IMR-90 (cell line): ENCODE measurements around the gene RNF224. TPM values are rescaled to one million over a fixed set of nuclear protein-coding genes. Genes with fewer than 3 reads are reported as not detected.

Experiments used
- ATAC-seq: fragments of 200-7000 bp; cut with Tn5 transposase; 2 replicates; pipeline ENCODE4 v1.9.1; 2020; ENCODE audit warnings: low read depth, mild to moderate bottlenecking, moderate library complexity
- BruUV-seq: library from RNA; stranded (reverse); fragments of 400-500 nt; replicated peaks from 2 replicates; lab custom pipeline; 2021; lab: Mats Ljungman, UMichigan
- CTCF ChIA-PET: fragments of 300-600 bp; formaldehyde crosslinking; extraction: SDS; loops from one replicate; lab custom pipeline; 2021; ENCODE audit warnings: antibody characterized with exemption; lab: Yijun Ruan, JAX
- POLR2A ChIA-PET: fragments of 300-600 bp; sonication (Branson Sonifier 250); formaldehyde crosslinking; loops from one replicate; lab custom pipeline; 2022; ENCODE audit warnings: antibody characterized with exemption; ENCODE audit not compliant: unreplicated experiment; lab: Charles Lee
- DNase-seq: peaks from one replicate; pipeline ENCODE4 v3.0.0; 2013
- H2AFZ ChIP-seq: replicated peaks from 2 replicates; pipeline ENCODE3; 2013; ENCODE audit warnings: low read length, mild to moderate bottlenecking; ENCODE audit not compliant: poor library complexity
- H2AK5ac ChIP-seq: 2 replicates; pipeline ENCODE4 v1.6.1; 2013; ENCODE audit warnings: low read depth, low read length, inconsistent platforms
- H2AK9ac ChIP-seq: replicated peaks from 2 replicates; pipeline ENCODE3; 2013; ENCODE audit warnings: mild to moderate bottlenecking, low read depth, low read length, moderate library complexity; ENCODE audit not compliant: poor library complexity
- H2BK120ac ChIP-seq: 2 replicates; pipeline ENCODE4 v1.6.1; 2013; ENCODE audit warnings: low read depth, low read length, inconsistent platforms
- H2BK15ac ChIP-seq: 3 replicates; pipeline ENCODE4 v1.6.1; 2013; ENCODE audit warnings: low read depth, low read length, inconsistent platforms
- H2BK20ac ChIP-seq: 2 replicates; pipeline ENCODE4 v1.6.1; 2013; ENCODE audit warnings: low read depth, mild to moderate bottlenecking, inconsistent platforms, low read length, moderate library complexity
- H2BK5ac ChIP-seq: 2 replicates; pipeline ENCODE4 v1.6.1; 2013; ENCODE audit warnings: mild to moderate bottlenecking, low read depth, low read length, inconsistent platforms; ENCODE audit not compliant: poor library complexity, severe bottlenecking
- H3K14ac ChIP-seq: replicated peaks from 2 replicates; pipeline ENCODE4 v1.6.1; 2013; ENCODE audit warnings: low read depth, low read length, inconsistent platforms
- H3K18ac ChIP-seq: 2 replicates; pipeline ENCODE4 v1.6.1; 2013; ENCODE audit warnings: low read depth, low read length, control low read depth
- H3K23ac ChIP-seq: 2 replicates; pipeline ENCODE4 v1.6.1; 2013; ENCODE audit warnings: low read depth, low read length, inconsistent platforms
- H3K27ac ChIP-seq: 2 replicates; pipeline ENCODE4 v1.5.1; 2013; ENCODE audit warnings: mild to moderate bottlenecking, control low read depth, low read length; ENCODE audit not compliant: insufficient read depth
- H3K27me3 ChIP-seq: 2 replicates; pipeline ENCODE4 v1.6.1; 2013; ENCODE audit warnings: low read length; ENCODE audit not compliant: control insufficient read depth, insufficient read depth
- H3K36me3 ChIP-seq: 2 replicates; pipeline ENCODE4 v1.6.1; 2013; ENCODE audit warnings: low read length, mixed read lengths; ENCODE audit not compliant: control insufficient read depth, insufficient read depth
- H3K4ac ChIP-seq: 2 replicates; pipeline ENCODE4 v1.6.1; 2013; ENCODE audit warnings: low read depth, low read length, inconsistent platforms
- H3K4me1 ChIP-seq: 2 replicates; pipeline ENCODE4 v1.6.1; 2013; ENCODE audit warnings: low read length, mixed read lengths; ENCODE audit not compliant: control insufficient read depth, insufficient read depth
- H3K4me2 ChIP-seq: 2 replicates; pipeline ENCODE4 v1.6.1; 2013; ENCODE audit warnings: low read depth, mild to moderate bottlenecking, control low read depth, low read length, moderate library complexity
- H3K4me3 ChIP-seq: 2 replicates; pipeline ENCODE4 v1.5.1; 2013; ENCODE audit warnings: low read depth, mild to moderate bottlenecking, control low read depth, low read length, moderate library complexity; ENCODE audit not compliant: insufficient read depth
- H3K56ac ChIP-seq: 2 replicates; pipeline ENCODE4 v1.6.1; 2013; ENCODE audit warnings: low read length, inconsistent platforms; ENCODE audit not compliant: insufficient read depth; ENCODE audit errors: extremely low read depth
- H3K79me1 ChIP-seq, 2 experiments: 2 replicates each; pipeline ENCODE4 v1.6.1; 2013; ENCODE audit warnings: low read length in 2 of 2, inconsistent platforms in 1 of 2, low read depth in 1 of 2
- H3K9ac ChIP-seq: 2 replicates; pipeline ENCODE4 v1.6.1; 2013; ENCODE audit warnings: low read depth, low read length, control low read depth
- H3K9me1 ChIP-seq: 2 replicates; pipeline ENCODE4 v1.6.1; 2013; ENCODE audit warnings: low read length, inconsistent platforms; ENCODE audit not compliant: insufficient read depth
- H3K9me3 ChIP-seq: 2 replicates; pipeline ENCODE4 v1.6.1; 2013; ENCODE audit warnings: low read length; ENCODE audit not compliant: control insufficient read depth, insufficient read depth
- H4K20me1 ChIP-seq: 2 replicates; pipeline ENCODE4 v1.6.1; 2013; ENCODE audit warnings: low read length, inconsistent platforms; ENCODE audit not compliant: insufficient read depth
- H4K5ac ChIP-seq: 2 replicates; pipeline ENCODE4 v1.6.1; 2013; ENCODE audit warnings: mild to moderate bottlenecking, low read depth, low read length, control low read depth
- H4K8ac ChIP-seq, 2 experiments: 2 replicates each; pipeline ENCODE4 v1.6.1; 2013; ENCODE audit warnings: low read depth in 2 of 2, low read length in 2 of 2, control low read depth in 1 of 2, inconsistent platforms in 1 of 2
- H4K91ac ChIP-seq: 2 replicates; pipeline ENCODE4 v1.6.1; 2013; ENCODE audit warnings: low read depth, low read length, inconsistent platforms; ENCODE audit not compliant: insufficient read depth
- BHLHE40 ChIP-seq: fragments of 150-350 bp; IDR thresholded peaks from 2 replicates; pipeline ENCODE4 v1.6.1; 2016; ENCODE audit warnings: mild to moderate bottlenecking, low read depth, low read length
- CEBPB ChIP-seq: IDR thresholded peaks from 2 replicates; pipeline ENCODE4 v1.6.1; 2012; ENCODE audit warnings: low read depth, low read length, improper control_type of control experiment
- MAFK ChIP-seq: IDR thresholded peaks from 2 replicates; pipeline ENCODE4 v1.6.1; 2012; ENCODE audit warnings: low read depth, low read length, improper control_type of control experiment
- MXI1 ChIP-seq: IDR thresholded peaks from 2 replicates; pipeline ENCODE4 v1.6.1; 2012; ENCODE audit warnings: low read depth, mild to moderate bottlenecking, low read length, moderate library complexity, borderline replicate concordance
- NFE2L2 ChIP-seq: fragments of 150-350 bp; IDR thresholded peaks from 2 replicates; pipeline ENCODE4 v1.6.1; 2016; ENCODE audit warnings: low read depth, mild to moderate bottlenecking, low read length
- POLR2A ChIP-seq: IDR thresholded peaks from 2 replicates; pipeline ENCODE4 v1.6.1; 2012; ENCODE audit warnings: mild to moderate bottlenecking, low read depth, low read length
- RAD21 ChIP-seq: IDR thresholded peaks from 2 replicates; pipeline ENCODE4 v1.6.1; 2012; ENCODE audit warnings: low read length, improper control_type of control experiment
- RCOR1 ChIP-seq: IDR thresholded peaks from 2 replicates; pipeline ENCODE4 v1.6.1; 2012; ENCODE audit warnings: mild to moderate bottlenecking, low read length, improper control_type of control experiment; ENCODE audit not compliant: insufficient replicate concordance
- RFX5 ChIP-seq: IDR thresholded peaks from 2 replicates; pipeline ENCODE4 v1.8.0; 2012; ENCODE audit warnings: low read depth, mild to moderate bottlenecking, low read length, moderate library complexity
- WGBS, 2 experiments: methylation state at CpG; one replicate each; pipeline versions ENCODE4 v1.1.5 to v1.1.7; 2013; ENCODE audit warnings: missing lambda C conversion rate in 2 of 2; ENCODE audit not compliant: insufficient read length in 1 of 2; ENCODE audit errors: extremely low coverage in 2 of 2; 5-methylcytosine and 5-hydroxymethylcytosine counted together
- dilution Hi-C: fragments of 300-500 bp; cut with HindIII; formaldehyde crosslinking; loops from one replicate; pipeline ENCODE4 v1.14.3; 2018; ENCODE audit warnings: low sequenced_read_pairs; ENCODE audit not compliant: unreplicated experiment
- in situ Hi-C: fragments of 300-500 bp; cut with MboI; formaldehyde crosslinking; loops from 3 replicates; pipeline ENCODE4 v1.14.3; 2019; ENCODE audit warnings: low sequenced_read_pairs, inconsistent platforms, mixed read lengths
- intact Hi-C: fragments of 100-400 bp; cut with micrococcal nuclease; formaldehyde crosslinking; loops from 2 replicates; pipeline ENCODE4 v1.10.0; 2022
- polyA plus RNA-seq, 3 experiments: library from polyadenylated mRNA; depleted of rRNA; stranded (reverse); fragments of >200 nt; gene quantifications; 2 replicates each; pipeline ENCODE4 v1.2.3, GENCODE V29; 2012; ENCODE audit warnings: low replicate concordance in 1 of 3
- total RNA-seq: library from RNA; depleted of rRNA; stranded (reverse); fragments of >200 nt; gene quantifications from 2 replicates; pipeline ENCODE4 v1.2.3, GENCODE V29; 2012
- TF ChIP-seq, protein P1 (sequence below): conservative IDR thresholded peaks from 2 replicates; pipeline ENCODE4 v1.5.1; 2012; ENCODE audit warnings: mild to moderate bottlenecking, low read depth, low read length, improper control_type of control experiment
- TF ChIP-seq, protein P2 (sequence below): fragments of 150-350 bp; IDR thresholded peaks from 2 replicates; pipeline ENCODE4 v1.6.1; 2016; ENCODE audit warnings: low read depth, mild to moderate bottlenecking, low read length, moderate library complexity, borderline replicate concordance

RNF224 gene
- total and polyA plus RNA-seq, 2 of the 4 experiments (the other 2 are of a cell fraction), result not detected

DNA sequence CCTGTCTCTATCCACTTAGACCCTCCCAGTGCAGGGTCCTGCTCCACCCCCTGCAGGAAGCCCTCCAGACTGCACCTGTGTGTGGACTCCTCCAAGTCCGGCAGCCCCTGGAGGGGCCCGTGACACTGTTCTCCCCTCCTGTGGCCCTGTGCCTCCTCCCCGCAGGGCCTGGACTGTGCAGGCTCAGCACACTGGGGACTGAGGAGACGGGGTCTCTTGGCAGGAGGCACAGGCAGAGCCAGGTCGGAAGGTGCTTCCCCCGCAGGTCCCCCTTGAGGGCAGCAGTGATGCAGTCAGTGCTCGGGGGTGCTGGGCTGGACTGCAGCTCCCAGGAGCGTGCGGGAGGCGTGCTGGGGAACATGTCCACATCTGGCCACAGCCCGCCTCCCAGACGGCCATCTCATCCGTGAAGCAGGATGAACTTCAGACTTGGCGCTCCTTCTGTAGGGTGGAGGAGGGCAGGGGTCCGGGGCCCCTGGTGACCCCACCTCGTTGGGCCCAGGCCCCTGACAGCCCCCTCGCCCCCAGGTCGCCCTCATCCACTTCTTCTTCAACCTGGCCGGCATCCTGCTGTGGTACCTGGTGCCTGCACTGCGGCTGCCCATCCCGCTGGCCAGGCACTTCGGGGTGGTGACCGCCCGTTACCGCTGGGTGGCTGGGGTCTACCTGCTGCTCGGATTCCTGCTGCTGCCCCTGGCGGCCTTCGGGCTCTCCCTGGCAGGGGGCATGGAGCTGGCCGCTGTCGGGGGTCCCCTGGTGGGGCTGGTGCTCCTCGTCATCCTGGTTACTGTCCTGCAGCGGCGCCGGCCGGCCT is 8.3 kb downstream of the RNF224 start:
- H3K23ac ChIP-seq, result no peak overlapping the region
- WGBS, 2 experiments, result 72% methylated on average over 12 of the region's 35 CpGs; no CpG with 5 or more reads in 1 of the 2 experiments
- H3K79me1 ChIP-seq, result peaks cover 8 to 27% of the 10 kb centered on the region in 2 experiments; a peak in 3 of 4 replicates
- H2BK15ac ChIP-seq, result no peak overlapping the region
- peaks cover 5% of the 10 kb centered on the region; the same call in 1 of the 2 replicates for H3K4me1 ChIP-seq
- H2AK9ac ChIP-seq, result peak overlapping the region; percentile 89
- H4K20me1 ChIP-seq, result peaks cover 6% of the 10 kb centered on the region; the same call in 1 of the 2 replicates
- H4K5ac ChIP-seq, result no peak overlapping the region
- no peak overlapping the region for H2AK5ac ChIP-seq
- no peaks in the 10 kb centered on the region for H3K36me3 ChIP-seq
- no peak overlapping the region for H2AFZ ChIP-seq
- no peak overlapping the region for H2BK5ac ChIP-seq
- no peak overlapping the region for H3K27ac ChIP-seq
- ChIA-PET CTCF (no interaction called here), POLR2A (interaction anchor here (0.5 kb wide), 1 partner anchor 21 kb away, joined by 3 read pairs; no protein-coding TSS in a partner anchor)
- H3K4ac ChIP-seq, result no peak overlapping the region
- no peak overlapping the region for H3K4me2 ChIP-seq
- no peak overlapping the region for H3K14ac ChIP-seq
- H3K9ac ChIP-seq, result no peak overlapping the region
- dilution Hi-C loops (no loop called here), in situ Hi-C loops (no loop called here), intact Hi-C loops (no loop called here)
- BruUV-seq, result no TSS peak
- H2BK120ac ChIP-seq, result no peak overlapping the region
- no peak for TF ChIP-seq BHLHE40
- no peak for TF ChIP-seq RCOR1
- TF ChIP-seq NFE2L2, result no peak
- no peak for TF ChIP-seq RFX5
- TF ChIP-seq, protein P1, sequence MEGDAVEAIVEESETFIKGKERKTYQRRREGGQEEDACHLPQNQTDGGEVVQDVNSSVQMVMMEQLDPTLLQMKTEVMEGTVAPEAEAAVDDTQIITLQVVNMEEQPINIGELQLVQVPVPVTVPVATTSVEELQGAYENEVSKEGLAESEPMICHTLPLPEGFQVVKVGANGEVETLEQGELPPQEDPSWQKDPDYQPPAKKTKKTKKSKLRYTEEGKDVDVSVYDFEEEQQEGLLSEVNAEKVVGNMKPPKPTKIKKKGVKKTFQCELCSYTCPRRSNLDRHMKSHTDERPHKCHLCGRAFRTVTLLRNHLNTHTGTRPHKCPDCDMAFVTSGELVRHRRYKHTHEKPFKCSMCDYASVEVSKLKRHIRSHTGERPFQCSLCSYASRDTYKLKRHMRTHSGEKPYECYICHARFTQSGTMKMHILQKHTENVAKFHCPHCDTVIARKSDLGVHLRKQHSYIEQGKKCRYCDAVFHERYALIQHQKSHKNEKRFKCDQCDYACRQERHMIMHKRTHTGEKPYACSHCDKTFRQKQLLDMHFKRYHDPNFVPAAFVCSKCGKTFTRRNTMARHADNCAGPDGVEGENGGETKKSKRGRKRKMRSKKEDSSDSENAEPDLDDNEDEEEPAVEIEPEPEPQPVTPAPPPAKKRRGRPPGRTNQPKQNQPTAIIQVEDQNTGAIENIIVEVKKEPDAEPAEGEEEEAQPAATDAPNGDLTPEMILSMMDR, result no peak
- no peak for TF ChIP-seq CEBPB
- no peak for TF ChIP-seq MXI1
- no peak for TF ChIP-seq RAD21
- TF ChIP-seq MAFK, result no peak
- TF ChIP-seq POLR2A, result no peak
- TF ChIP-seq, protein P2, sequence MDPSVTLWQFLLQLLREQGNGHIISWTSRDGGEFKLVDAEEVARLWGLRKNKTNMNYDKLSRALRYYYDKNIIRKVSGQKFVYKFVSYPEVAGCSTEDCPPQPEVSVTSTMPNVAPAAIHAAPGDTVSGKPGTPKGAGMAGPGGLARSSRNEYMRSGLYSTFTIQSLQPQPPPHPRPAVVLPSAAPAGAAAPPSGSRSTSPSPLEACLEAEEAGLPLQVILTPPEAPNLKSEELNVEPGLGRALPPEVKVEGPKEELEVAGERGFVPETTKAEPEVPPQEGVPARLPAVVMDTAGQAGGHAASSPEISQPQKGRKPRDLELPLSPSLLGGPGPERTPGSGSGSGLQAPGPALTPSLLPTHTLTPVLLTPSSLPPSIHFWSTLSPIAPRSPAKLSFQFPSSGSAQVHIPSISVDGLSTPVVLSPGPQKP, result no peak
- no peaks in the 10 kb centered on the region for H3K9me1 ChIP-seq
- no peak for DNase-seq
- H3K9me3 ChIP-seq, result no peaks in the 10 kb centered on the region
- no peak overlapping the region for H4K8ac ChIP-seq
- H3K4me3 ChIP-seq, result no peak overlapping the region
- 0 out of 2 replicates have a peak, but pooled peaks cover 1% of the 10 kb centered on the region for H3K27me3 ChIP-seq
- no peak for ATAC-seq
- no peak overlapping the region for H4K91ac ChIP-seq
- H3K56ac ChIP-seq, result no peak overlapping the region
- no peak overlapping the region for H2BK20ac ChIP-seq
- H3K18ac ChIP-seq, result no peak overlapping the region
